K562 (cell line): ENCODE data around the gene RPS6KA2. TPM values are rescaled to one million over a fixed set of nuclear protein-coding genes. Genes with fewer than 3 reads are reported as not detected.

Source experiments
- RBM39 ChIP-seq: fragments of 200-400 bp; formaldehyde crosslinking; optimal IDR thresholded peaks from 2 replicates; pipeline ENCODE3; 2018; ENCODE audit warnings: low read depth, low read length
- RFX5 ChIP-seq: IDR thresholded peaks from 2 replicates; pipeline ENCODE4 v1.6.1; 2011; ENCODE audit warnings: low read depth, mild to moderate bottlenecking, improper control_type of control experiment, low read length
- ZNF318 ChIP-seq, 2 experiments: fragments of 450-650 bp; IDR thresholded peaks; 2 replicates each; pipeline ENCODE4 v1.6.1; 2016; ENCODE audit warnings: mild to moderate bottlenecking in 2 of 2, borderline replicate concordance in 1 of 2, low read depth in 1 of 2, moderate library complexity in 1 of 2
- ZNF551 ChIP-seq: fragments of 250-450 bp; sonication (Bioruptor Pico); IDR thresholded peaks from 2 replicates; pipeline ENCODE4 v1.5.0; 2021; ENCODE audit warnings: mild to moderate bottlenecking, moderate library complexity
- ZNF561 ChIP-seq: fragments of 450-650 bp; formaldehyde crosslinking; conservative IDR thresholded peaks from 2 replicates; pipeline ENCODE4 v1.4.0; 2020; ENCODE audit warnings: mild to moderate bottlenecking, moderate library complexity
- polyA plus RNA-seq, 8 experiments: library from polyadenylated mRNA; depleted of rRNA in 4 of 8; stranded (reverse) in 5 of 8; unstranded in 3 of 8; fragments of >200 nt; fragmentation: Nextera tagmentation in 2 of 8; fragmentation: Illumina TruSeq in 1 of 8; extraction: Ambion mirVana in 2 of 8; extraction: Trizol in 1 of 8; gene quantifications; 2 replicates each; pipeline versions ENCODE4 v1.2.1 to v1.2.3, GENCODE V29; 2011 to 2014; ENCODE audit warnings: inconsistent platforms in 1 of 8, missing spikeins in 1 of 8
- total RNA-seq, 7 experiments: library from RNA; depleted of rRNA in 6 of 7; stranded (reverse); fragments of >200 nt in 6 of 7; fragmentation: Illumina TruSeq in 2 of 7; extraction: Trizol in 2 of 7; gene quantifications; 2 replicates each; pipeline versions ENCODE4 v1.2.1 to v1.2.3, GENCODE V29; 2011 to 2021; ENCODE audit warnings: low replicate concordance in 1 of 7

Gene RPS6KA2
- total and polyA plus RNA-seq, 9 of the 15 experiments (the other 6 are each of a cell fraction or from before 2014, with no cell fraction given), result 0.29 to 1.00 (median 0.53) TPM

DNA sequence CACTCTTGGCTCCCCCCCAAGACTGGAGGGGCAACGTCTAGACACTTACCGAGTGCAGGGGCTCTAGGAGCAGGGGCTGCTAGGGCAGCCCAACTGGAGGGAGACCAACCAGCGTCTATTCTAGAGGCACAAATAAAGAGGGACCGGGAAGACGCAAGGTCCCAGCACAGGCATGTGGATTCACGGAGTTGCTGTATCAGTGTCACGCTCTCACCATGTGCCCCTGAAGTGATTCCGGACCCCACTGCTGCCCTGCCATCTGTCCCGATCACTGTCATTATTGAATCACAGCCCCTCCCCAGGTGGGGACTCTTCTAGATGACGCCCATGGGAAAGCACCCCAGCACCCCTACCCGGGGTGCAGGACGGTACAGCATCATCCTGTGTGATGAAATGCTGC, 94.7 kb downstream of the RPS6KA2 start (continued):
- TF ChIP-seq ZNF318 (IDR thresholded peaks at IDR 0.05; ENCODE audit: borderline replicate concordance in 1 of 2, low read depth in 1 of 2) (no peak), RBM39 (no peak), ZNF551 (CRISPR knock-in tag) (no peak), ZNF561 (CRISPR knock-in tag) (no peak), RFX5 (no peak)
